Retinal pigment epithelial cell (primary cell): ENCODE results near the gene BIN1.

ENCODE experiments used
- DNase-seq: peaks from one replicate; pipeline ENCODE4 v3.0.0-alpha.2; 2010; ENCODE audit warnings: low read depth
- H3K4me3 ChIP-seq: 2 replicates; pipeline ENCODE4 v1.5.1; 2011; ENCODE audit warnings: mild to moderate bottlenecking, low read length, control low read depth, moderate library complexity
- TF ChIP-seq, protein P1 (sequence below): conservative IDR thresholded peaks from 2 replicates; pipeline ENCODE4 v1.5.1; 2011; ENCODE audit warnings: low read depth, low read length, control low read depth, inconsistent platforms

The BIN1 gene

GRCh38 chr2:127090281-127091120, 16.5 kb downstream of the BIN1 start:
- TF ChIP-seq, protein P1, sequence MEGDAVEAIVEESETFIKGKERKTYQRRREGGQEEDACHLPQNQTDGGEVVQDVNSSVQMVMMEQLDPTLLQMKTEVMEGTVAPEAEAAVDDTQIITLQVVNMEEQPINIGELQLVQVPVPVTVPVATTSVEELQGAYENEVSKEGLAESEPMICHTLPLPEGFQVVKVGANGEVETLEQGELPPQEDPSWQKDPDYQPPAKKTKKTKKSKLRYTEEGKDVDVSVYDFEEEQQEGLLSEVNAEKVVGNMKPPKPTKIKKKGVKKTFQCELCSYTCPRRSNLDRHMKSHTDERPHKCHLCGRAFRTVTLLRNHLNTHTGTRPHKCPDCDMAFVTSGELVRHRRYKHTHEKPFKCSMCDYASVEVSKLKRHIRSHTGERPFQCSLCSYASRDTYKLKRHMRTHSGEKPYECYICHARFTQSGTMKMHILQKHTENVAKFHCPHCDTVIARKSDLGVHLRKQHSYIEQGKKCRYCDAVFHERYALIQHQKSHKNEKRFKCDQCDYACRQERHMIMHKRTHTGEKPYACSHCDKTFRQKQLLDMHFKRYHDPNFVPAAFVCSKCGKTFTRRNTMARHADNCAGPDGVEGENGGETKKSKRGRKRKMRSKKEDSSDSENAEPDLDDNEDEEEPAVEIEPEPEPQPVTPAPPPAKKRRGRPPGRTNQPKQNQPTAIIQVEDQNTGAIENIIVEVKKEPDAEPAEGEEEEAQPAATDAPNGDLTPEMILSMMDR: no peak
- DNase-seq: no peak
- no peak overlapping the region for H3K4me3 ChIP-seq

- H3K4me3 ChIP-seq: no peak overlapping the region
- TF ChIP-seq, protein P1: no peak
- no peak for DNase-seq
Observed at GRCh38 chr2:127089478-127090235, 17.3 kb downstream of the BIN1 start.

DNA sequence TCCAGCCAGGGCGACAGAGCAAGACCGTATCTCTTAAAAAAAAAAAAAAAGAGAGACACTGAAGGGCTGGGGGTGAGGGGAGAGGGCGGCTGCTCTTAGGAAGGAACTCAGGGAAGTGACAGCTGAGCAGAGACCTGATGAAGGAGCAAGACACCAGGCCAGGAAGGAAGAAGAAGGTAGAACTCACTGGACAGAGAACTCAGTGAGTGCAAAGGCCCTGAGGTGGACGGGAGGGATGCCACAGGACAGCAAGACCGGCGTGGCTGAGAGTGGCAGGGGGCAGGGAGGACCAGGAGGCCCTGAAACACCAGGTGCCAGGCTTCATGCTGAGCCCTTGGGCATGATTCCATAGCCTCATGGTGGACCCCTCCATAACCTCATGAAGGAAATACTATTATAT, 18.2 kb downstream of the BIN1 start:
- TF ChIP-seq, protein P1: no peak
- no peak for DNase-seq
- no peak overlapping the region for H3K4me3 ChIP-seq

GRCh38 chr2:127087791-127088495, 19.0 kb downstream of the BIN1 start:
- H3K4me3 ChIP-seq: no peak overlapping the region
- DNase-seq: no peak
- TF ChIP-seq, protein P1: no peak

DNA sequence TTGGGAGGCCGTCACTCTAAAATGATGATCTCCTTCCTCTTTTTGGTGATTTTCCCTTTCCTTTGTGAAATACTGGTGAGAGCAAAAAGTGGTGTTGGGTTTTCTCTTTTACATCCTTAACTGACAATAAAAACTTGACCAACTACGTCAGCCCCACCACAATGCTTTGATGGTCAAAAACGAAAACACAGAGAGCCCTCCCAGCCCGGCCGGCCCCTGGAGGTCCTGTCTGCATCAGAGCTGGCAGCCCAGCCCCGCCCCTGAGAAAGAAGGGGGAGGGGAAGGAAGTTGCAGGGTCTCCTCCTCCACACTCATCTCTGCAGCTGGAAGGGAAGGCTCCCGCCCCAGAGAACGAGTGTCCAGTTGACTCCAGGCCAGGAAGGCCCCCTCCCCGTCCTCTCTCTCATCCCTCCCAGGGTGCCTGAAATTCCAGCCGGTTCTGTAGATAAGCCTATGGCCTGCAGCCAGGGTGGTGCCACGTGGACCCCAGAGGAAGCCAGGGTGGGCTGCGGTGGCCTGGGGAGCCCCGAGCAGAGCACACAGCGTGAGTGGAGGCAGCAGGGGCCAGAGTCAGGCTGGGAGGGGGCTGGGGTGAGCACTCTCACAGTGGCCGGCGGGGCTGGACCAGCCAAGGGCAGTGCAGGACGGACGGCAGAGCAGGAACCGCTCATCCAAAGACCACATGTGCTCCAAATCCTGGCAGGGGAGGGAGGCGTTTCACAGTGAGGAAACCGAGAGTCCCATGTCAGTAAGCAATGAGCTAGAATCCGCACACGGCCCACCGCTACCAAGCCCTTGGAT, 19.8 kb downstream of the BIN1 start:
- TF ChIP-seq, protein P1: no peak
- H3K4me3 ChIP-seq: no peak overlapping the region
- DNase-seq: no peak

GRCh38 chr2:127085317-127085681, 21.7 kb downstream of the BIN1 start:
- DNase-seq: no peak
- no peak overlapping the region for H3K4me3 ChIP-seq
- TF ChIP-seq, protein P1: no peak
